ENCODE results near the gene TIMM23B. TPM values are rescaled to one million over a fixed set of nuclear protein-coding genes. Genes with fewer than 3 reads are reported as not detected.

TIMM23B gene
- total RNA-seq, 1 donor from 2014 or later = 21.4 TPM

Other genes starting within 250 kb of the TIMM23B start
- gene OGDHL, start 179.7 kb upstream of the TIMM23B start, total RNA-seq (ENCODE audit: unreplicated experiment) = 7.5 TPM
- gene PARG, start within 50 bp of the TIMM23B start, total RNA-seq (ENCODE audit: unreplicated experiment) = 40.5 TPM
- gene AGAP6, start 46.4 kb downstream of the TIMM23B start, total RNA-seq (ENCODE audit: unreplicated experiment) = 17.2 TPM
- gene WASHC2A, start 125.9 kb downstream of the TIMM23B start, total RNA-seq (ENCODE audit: unreplicated experiment) = 79.3 TPM